K562 (cell line): ENCODE measurements around the gene CCDC71L. TPM values are rescaled to one million over a fixed set of nuclear protein-coding genes. Genes with fewer than 3 reads are reported as not detected.

Source experiments
- CBX1 ChIP-seq: sonication (generic); IDR thresholded peaks from 2 replicates; pipeline ENCODE4 v1.6.1; 2016; ENCODE audit warnings: antibody characterized with exemption, low read depth, mild to moderate bottlenecking
- HDAC1 ChIP-seq, 2 experiments: fragments of 450-650 bp; IDR thresholded peaks; 2 replicates each; pipeline ENCODE4 v1.6.1; 2016 to 2017; ENCODE audit warnings: inconsistent platforms in 1 of 2, mild to moderate bottlenecking in 1 of 2, moderate library complexity in 1 of 2
- SNRNP70 ChIP-seq: fragments of 200-400 bp; formaldehyde crosslinking; optimal IDR thresholded peaks from 2 replicates; pipeline ENCODE3; 2017; ENCODE audit warnings: low read depth, low read length
- SREBF1 ChIP-seq: fragments of 150-350 bp; IDR thresholded peaks from 2 replicates; pipeline ENCODE4 v1.6.1; 2014; ENCODE audit warnings: antibody characterized with exemption, low read depth, low read length, borderline replicate concordance
- ZKSCAN8 ChIP-seq: fragments of 200-800 bp; sonication (Bioruptor generic); IDR thresholded peaks from 2 replicates; pipeline ENCODE4 v1.6.1; 2016; ENCODE audit warnings: missing genetic modification characterization, missing compliant biosample characterization
- polyA plus RNA-seq, 8 experiments: library from polyadenylated mRNA; depleted of rRNA in 4 of 8; stranded (reverse) in 5 of 8; unstranded in 3 of 8; fragments of >200 nt; fragmentation: Nextera tagmentation in 2 of 8; fragmentation: Illumina TruSeq in 1 of 8; extraction: Ambion mirVana in 2 of 8; extraction: Trizol in 1 of 8; gene quantifications; 2 replicates each; pipeline versions ENCODE4 v1.2.1 to v1.2.3, GENCODE V29; 2011 to 2014; ENCODE audit warnings: inconsistent platforms in 1 of 8, missing spikeins in 1 of 8
- total RNA-seq, 7 experiments: library from RNA; depleted of rRNA in 6 of 7; stranded (reverse); fragments of >200 nt in 6 of 7; fragmentation: Illumina TruSeq in 2 of 7; extraction: Trizol in 2 of 7; gene quantifications; 2 replicates each; pipeline versions ENCODE4 v1.2.1 to v1.2.3, GENCODE V29; 2011 to 2021; ENCODE audit warnings: low replicate concordance in 1 of 7
- TF ChIP-seq, protein P1 (sequence below): fragments of 250-450 bp; sonication (Bioruptor Pico); IDR thresholded peaks from 2 replicates; pipeline ENCODE4 v1.4.0; 2020
- TF ChIP-seq, protein P2 (sequence below): fragments of 450-650 bp; IDR thresholded peaks from 2 replicates; pipeline ENCODE4 v1.6.1; 2018; ENCODE audit warnings: mild to moderate bottlenecking, low read depth; ENCODE audit not compliant: partially characterized antibody
- TF ChIP-seq, protein P3 (sequence below): fragments of 250-450 bp; sonication (Bioruptor Pico); IDR thresholded peaks from 2 replicates; pipeline ENCODE4 v1.8.0; 2021; ENCODE audit warnings: moderate library complexity, mild to moderate bottlenecking, inconsistent platforms
- TF ChIP-seq, protein P4 (sequence below), 3 experiments: IDR thresholded peaks in 2 of 3; conservative IDR thresholded peaks in 1 of 3; 2 replicates each; pipeline ENCODE4 v1.5.1; 2011 to 2012; ENCODE audit warnings: low read length in 3 of 3, mild to moderate bottlenecking in 3 of 3, control low read depth in 2 of 3, improper control_type of control experiment in 1 of 3, inconsistent platforms in 1 of 3, low read depth in 1 of 3, mixed read lengths in 1 of 3, moderate library complexity in 1 of 3; ENCODE audit not compliant: insufficient read depth in 2 of 3
- TF ChIP-seq, protein P5 (sequence below): IDR thresholded peaks from 2 replicates; pipeline ENCODE4 v1.6.1; 2011; ENCODE audit warnings: borderline replicate concordance, low read depth, mild to moderate bottlenecking, moderate library complexity, low read length; ENCODE audit not compliant: insufficient read depth, poor library complexity, severe bottlenecking
- TF ChIP-seq, protein P6 (sequence below): fragments of 450-650 bp; formaldehyde crosslinking; IDR thresholded peaks from 2 replicates; pipeline ENCODE4 v1.4.0; 2020; ENCODE audit warnings: mild to moderate bottlenecking, mixed read lengths

CCDC71L gene
- total and polyA plus RNA-seq, 9 of the 15 experiments (the other 6 are each of a cell fraction or from before 2014, with no cell fraction given): 5.7 to 108 (median 25.4) TPM

DNA sequence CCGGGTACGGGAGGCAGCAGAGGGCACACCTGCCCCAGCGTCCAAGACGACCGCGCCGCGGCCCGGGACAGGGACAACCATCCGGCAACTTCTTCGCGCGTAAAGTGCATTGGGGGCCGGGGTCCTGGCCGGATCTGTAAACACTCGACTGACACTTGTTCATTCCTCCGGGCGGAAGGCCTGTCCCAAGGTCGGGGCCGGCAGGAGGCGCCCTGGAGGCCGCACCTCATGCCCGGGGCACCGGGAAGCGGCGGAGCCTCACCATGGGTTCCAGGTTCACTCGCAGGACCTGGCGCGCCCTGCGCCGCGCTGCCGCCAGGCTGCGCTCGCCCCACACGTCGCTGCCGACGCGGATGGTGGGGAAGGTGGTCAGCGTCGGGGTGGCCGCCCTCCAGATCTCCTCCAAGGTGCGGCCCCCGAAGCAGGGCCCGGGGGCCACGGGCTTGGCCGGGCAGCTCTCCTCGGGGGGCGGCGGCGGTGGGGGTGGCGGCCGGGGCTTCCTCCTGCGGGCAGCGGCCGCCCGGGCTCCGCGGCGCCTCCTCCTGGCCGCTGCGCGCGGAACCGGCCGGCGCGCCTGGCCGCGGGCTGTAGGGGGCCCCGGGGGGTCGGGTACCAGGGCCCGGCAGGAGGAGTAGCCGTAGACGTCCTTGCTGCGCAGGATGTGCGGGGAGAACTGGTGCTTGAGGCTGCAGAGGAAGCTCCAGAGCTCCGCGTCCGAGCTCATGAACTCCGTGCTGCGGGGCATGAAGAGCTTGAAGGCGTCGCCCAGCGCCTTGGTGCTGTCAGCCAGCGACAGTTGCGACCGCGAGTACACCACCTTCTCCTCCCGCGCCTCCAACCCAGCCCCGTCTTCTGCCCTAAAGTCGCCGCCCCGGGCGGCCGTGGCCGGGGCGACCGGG is 746 bp downstream of the CCDC71L start (continued):
- TF ChIP-seq, protein P1, sequence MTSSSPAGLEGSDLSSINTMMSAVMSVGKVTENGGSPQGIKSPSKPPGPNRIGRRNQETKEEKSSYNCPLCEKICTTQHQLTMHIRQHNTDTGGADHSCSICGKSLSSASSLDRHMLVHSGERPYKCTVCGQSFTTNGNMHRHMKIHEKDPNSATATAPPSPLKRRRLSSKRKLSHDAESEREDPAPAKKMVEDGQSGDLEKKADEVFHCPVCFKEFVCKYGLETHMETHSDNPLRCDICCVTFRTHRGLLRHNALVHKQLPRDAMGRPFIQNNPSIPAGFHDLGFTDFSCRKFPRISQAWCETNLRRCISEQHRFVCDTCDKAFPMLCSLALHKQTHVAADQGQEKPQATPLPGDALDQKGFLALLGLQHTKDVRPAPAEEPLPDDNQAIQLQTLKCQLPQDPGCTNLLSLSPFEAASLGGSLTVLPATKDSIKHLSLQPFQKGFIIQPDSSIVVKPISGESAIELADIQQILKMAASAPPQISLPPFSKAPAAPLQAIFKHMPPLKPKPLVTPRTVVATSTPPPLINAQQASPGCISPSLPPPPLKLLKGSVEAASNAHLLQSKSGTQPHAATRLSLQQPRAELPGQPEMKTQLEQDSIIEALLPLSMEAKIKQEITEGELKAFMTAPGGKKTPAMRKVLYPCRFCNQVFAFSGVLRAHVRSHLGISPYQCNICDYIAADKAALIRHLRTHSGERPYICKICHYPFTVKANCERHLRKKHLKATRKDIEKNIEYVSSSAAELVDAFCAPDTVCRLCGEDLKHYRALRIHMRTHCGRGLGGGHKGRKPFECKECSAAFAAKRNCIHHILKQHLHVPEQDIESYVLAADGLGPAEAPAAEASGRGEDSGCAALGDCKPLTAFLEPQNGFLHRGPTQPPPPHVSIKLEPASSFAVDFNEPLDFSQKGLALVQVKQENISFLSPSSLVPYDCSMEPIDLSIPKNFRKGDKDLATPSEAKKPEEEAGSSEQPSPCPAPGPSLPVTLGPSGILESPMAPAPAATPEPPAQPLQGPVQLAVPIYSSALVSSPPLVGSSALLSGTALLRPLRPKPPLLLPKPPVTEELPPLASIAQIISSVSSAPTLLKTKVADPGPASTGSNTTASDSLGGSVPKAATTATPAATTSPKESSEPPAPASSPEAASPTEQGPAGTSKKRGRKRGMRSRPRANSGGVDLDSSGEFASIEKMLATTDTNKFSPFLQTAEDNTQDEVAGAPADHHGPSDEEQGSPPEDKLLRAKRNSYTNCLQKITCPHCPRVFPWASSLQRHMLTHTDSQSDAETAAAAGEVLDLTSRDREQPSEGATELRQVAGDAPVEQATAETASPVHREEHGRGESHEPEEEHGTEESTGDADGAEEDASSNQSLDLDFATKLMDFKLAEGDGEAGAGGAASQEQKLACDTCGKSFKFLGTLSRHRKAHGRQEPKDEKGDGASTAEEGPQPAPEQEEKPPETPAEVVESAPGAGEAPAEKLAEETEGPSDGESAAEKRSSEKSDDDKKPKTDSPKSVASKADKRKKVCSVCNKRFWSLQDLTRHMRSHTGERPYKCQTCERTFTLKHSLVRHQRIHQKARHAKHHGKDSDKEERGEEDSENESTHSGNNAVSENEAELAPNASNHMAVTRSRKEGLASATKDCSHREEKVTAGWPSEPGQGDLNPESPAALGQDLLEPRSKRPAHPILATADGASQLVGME (CRISPR knock-in tag): peak; percentile 94
- TF ChIP-seq, protein P2, sequence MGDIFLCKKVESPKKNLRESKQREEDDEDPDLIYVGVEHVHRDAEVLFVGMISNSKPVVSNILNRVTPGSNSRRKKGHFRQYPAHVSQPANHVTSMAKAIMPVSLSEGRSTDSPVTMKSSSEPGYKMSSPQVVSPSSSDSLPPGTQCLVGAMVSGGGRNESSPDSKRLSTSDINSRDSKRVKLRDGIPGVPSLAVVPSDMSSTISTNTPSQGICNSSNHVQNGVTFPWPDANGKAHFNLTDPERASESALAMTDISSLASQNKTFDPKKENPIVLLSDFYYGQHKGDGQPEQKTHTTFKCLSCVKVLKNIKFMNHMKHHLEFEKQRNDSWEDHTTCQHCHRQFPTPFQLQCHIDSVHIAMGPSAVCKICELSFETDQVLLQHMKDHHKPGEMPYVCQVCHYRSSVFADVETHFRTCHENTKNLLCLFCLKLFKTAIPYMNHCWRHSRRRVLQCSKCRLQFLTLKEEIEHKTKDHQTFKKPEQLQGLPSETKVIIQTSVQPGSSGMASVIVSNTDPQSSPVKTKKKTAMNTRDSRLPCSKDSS: no peak
- no peak for TF ChIP-seq ZKSCAN8 (CRISPR knock-in tag)
- peak; percentile 97; the same call in 1 of the 2 replicates for TF ChIP-seq CBX1
- TF ChIP-seq, protein P3, sequence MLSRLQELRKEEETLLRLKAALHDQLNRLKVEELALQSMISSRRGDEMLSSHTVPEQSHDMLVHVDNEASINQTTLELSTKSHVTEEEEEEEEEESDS: no peak
- TF ChIP-seq, protein P4, sequence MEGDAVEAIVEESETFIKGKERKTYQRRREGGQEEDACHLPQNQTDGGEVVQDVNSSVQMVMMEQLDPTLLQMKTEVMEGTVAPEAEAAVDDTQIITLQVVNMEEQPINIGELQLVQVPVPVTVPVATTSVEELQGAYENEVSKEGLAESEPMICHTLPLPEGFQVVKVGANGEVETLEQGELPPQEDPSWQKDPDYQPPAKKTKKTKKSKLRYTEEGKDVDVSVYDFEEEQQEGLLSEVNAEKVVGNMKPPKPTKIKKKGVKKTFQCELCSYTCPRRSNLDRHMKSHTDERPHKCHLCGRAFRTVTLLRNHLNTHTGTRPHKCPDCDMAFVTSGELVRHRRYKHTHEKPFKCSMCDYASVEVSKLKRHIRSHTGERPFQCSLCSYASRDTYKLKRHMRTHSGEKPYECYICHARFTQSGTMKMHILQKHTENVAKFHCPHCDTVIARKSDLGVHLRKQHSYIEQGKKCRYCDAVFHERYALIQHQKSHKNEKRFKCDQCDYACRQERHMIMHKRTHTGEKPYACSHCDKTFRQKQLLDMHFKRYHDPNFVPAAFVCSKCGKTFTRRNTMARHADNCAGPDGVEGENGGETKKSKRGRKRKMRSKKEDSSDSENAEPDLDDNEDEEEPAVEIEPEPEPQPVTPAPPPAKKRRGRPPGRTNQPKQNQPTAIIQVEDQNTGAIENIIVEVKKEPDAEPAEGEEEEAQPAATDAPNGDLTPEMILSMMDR (IDR thresholded peaks at IDR 0.05 in 2 of 3, conservative IDR thresholded peaks at IDR 0.05 in 1 of 3; ENCODE audit: insufficient read depth in 2 of 3, low read depth in 1 of 3, low read length in 3 of 3): peak; percentile 97 to 99 (median 98)
- TF ChIP-seq HDAC1 (IDR thresholded peaks at IDR 0.05): peak; percentile 50 to 85; a peak in 2 of 4 replicates
- TF ChIP-seq, protein P5, sequence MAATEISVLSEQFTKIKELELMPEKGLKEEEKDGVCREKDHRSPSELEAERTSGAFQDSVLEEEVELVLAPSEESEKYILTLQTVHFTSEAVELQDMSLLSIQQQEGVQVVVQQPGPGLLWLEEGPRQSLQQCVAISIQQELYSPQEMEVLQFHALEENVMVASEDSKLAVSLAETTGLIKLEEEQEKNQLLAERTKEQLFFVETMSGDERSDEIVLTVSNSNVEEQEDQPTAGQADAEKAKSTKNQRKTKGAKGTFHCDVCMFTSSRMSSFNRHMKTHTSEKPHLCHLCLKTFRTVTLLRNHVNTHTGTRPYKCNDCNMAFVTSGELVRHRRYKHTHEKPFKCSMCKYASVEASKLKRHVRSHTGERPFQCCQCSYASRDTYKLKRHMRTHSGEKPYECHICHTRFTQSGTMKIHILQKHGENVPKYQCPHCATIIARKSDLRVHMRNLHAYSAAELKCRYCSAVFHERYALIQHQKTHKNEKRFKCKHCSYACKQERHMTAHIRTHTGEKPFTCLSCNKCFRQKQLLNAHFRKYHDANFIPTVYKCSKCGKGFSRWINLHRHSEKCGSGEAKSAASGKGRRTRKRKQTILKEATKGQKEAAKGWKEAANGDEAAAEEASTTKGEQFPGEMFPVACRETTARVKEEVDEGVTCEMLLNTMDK: peak; percentile 80
- TF ChIP-seq SREBF1: no peak
- TF ChIP-seq, protein P6, sequence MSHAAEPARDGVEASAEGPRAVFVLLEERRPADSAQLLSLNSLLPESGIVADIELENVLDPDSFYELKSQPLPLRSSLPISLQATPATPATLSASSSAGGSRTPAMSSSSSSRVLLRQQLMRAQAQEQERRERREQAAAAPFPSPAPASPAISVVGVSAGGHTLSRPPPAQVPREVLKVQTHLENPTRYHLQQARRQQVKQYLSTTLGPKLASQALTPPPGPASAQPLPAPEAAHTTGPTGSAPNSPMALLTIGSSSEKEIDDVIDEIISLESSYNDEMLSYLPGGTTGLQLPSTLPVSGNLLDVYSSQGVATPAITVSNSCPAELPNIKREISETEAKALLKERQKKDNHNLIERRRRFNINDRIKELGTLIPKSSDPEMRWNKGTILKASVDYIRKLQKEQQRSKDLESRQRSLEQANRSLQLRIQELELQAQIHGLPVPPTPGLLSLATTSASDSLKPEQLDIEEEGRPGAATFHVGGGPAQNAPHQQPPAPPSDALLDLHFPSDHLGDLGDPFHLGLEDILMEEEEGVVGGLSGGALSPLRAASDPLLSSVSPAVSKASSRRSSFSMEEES (CRISPR knock-in tag): 0 out of 2 replicates have a peak, but pooled peaks have one; percentile 8
- TF ChIP-seq SNRNP70: no peak
